GM23338 (cell line): Measurements from ENCODE around the gene MLEC. TPM values are rescaled to one million over a fixed set of nuclear protein-coding genes. Genes with fewer than 3 reads are reported as not detected.

Source experiments
- ATAC-seq: fragments of 200-7000 bp; cut with Tn5 transposase; 3 replicates; pipeline ENCODE4 v1.9.1; 2020
- DNase-seq: peaks from one replicate; pipeline ENCODE4 v3.0.0-alpha.2; 2015; ENCODE audit warnings: low spot score
- H2AFZ ChIP-seq: fragments of 200-600 bp; sonication (generic); 2 replicates; pipeline ENCODE4 v1.8.0; 2016; ENCODE audit warnings: antibody characterized with exemption, mild to moderate bottlenecking, moderate library complexity
- H3F3A ChIP-seq: fragments of 200-600 bp; sonication (generic); replicated peaks from 2 replicates; pipeline ENCODE4 v1.8.0; 2017; ENCODE audit warnings: antibody characterized with exemption, mixed run types, low read depth
- H3K27ac ChIP-seq: fragments of 200-600 bp; sonication (generic); 2 replicates; pipeline ENCODE4 v1.6.1; 2016; ENCODE audit warnings: low read depth
- H3K27me3 ChIP-seq: fragments of 200-600 bp; sonication (generic); 2 replicates; pipeline ENCODE4 v1.8.0; 2016; ENCODE audit warnings: mild to moderate bottlenecking, mixed run types, moderate library complexity; ENCODE audit not compliant: insufficient read depth
- H3K36me3 ChIP-seq: fragments of 200-600 bp; sonication (generic); 2 replicates; pipeline ENCODE4 v1.8.0; 2016; ENCODE audit warnings: mild to moderate bottlenecking; ENCODE audit not compliant: insufficient read depth
- H3K4me1 ChIP-seq: fragments of 200-600 bp; sonication (generic); 2 replicates; pipeline ENCODE4 v1.8.0; 2016; ENCODE audit warnings: mild to moderate bottlenecking, moderate library complexity; ENCODE audit not compliant: insufficient read depth
- H3K4me2 ChIP-seq: fragments of 200-600 bp; sonication (generic); 2 replicates; pipeline ENCODE4 v1.7.1; 2017; ENCODE audit warnings: mixed run types
- H3K4me3 ChIP-seq: fragments of 200-600 bp; sonication (generic); 2 replicates; pipeline ENCODE4 v1.6.1; 2016; ENCODE audit warnings: mixed run types
- H3K79me2 ChIP-seq: fragments of 200-600 bp; sonication (generic); replicated peaks from 2 replicates; pipeline ENCODE4 v1.8.0; 2017; ENCODE audit warnings: mild to moderate bottlenecking; ENCODE audit not compliant: insufficient read depth
- H3K9me2 ChIP-seq: fragments of 200-600 bp; sonication (generic); 2 replicates; pipeline ENCODE4 v1.8.0; 2017; ENCODE audit not compliant: insufficient read depth
- H4K20me1 ChIP-seq: fragments of 200-600 bp; sonication (generic); replicated peaks from 2 replicates; pipeline ENCODE4 v1.8.0; 2017; ENCODE audit warnings: mild to moderate bottlenecking; ENCODE audit not compliant: insufficient read depth
- H3K27ac Mint-ChIP-seq: 2 replicates; pipeline ENCODE4 v1.8.0; 2020; ENCODE audit warnings: inconsistent platforms, mild to moderate bottlenecking, moderate library complexity, mixed read lengths
- H3K27me3 Mint-ChIP-seq: 3 replicates; pipeline ENCODE4 v1.8.0; 2022; ENCODE audit warnings: low read depth, mild to moderate bottlenecking, moderate library complexity, mixed read lengths, inconsistent platforms; ENCODE audit not compliant: insufficient read depth, poor library complexity
- H3K36me3 Mint-ChIP-seq: 3 replicates; pipeline ENCODE4 v1.8.0; 2021; ENCODE audit warnings: low read depth, mild to moderate bottlenecking, inconsistent platforms, moderate library complexity, mixed read lengths
- H3K4me1 Mint-ChIP-seq: 3 replicates; pipeline ENCODE4 v1.8.0; 2020; ENCODE audit warnings: mild to moderate bottlenecking, inconsistent platforms, mixed read lengths
- H3K4me3 Mint-ChIP-seq: 3 replicates; pipeline ENCODE4 v1.8.0; 2021; ENCODE audit warnings: moderate library complexity, mild to moderate bottlenecking, inconsistent platforms, mixed read lengths
- H3K9me3 Mint-ChIP-seq: 3 replicates; pipeline ENCODE4 v1.8.0; 2020; ENCODE audit warnings: moderate library complexity, mild to moderate bottlenecking, inconsistent platforms, mixed read lengths
- CREB1 ChIP-seq: fragments of 250-450 bp; sonication (Bioruptor Pico); IDR thresholded peaks from 2 replicates; pipeline ENCODE4 v1.5.0; 2020; ENCODE audit warnings: low read depth, mild to moderate bottlenecking, moderate library complexity
- EZH2 ChIP-seq: fragments of 200-600 bp; sonication (generic); IDR thresholded peaks from one replicate; pipeline ENCODE4 v1.8.0; 2017; ENCODE audit warnings: antibody characterized with exemption, mild to moderate bottlenecking, low read depth; ENCODE audit not compliant: unreplicated experiment
- EZH2phosphoT487 ChIP-seq: fragments of 200-600 bp; sonication (generic); IDR thresholded peaks from one replicate; pipeline ENCODE4 v1.8.1; 2018; ENCODE audit warnings: antibody characterized with exemption; ENCODE audit not compliant: unreplicated experiment
- JUNB ChIP-seq: IDR thresholded peaks from one replicate; pipeline ENCODE4 v1.6.1; 2016; ENCODE audit warnings: antibody characterized with exemption; ENCODE audit not compliant: unreplicated experiment
- NANOG ChIP-seq: IDR thresholded peaks from 2 replicates; pipeline ENCODE4 v1.6.1; 2016; ENCODE audit warnings: antibody characterized with exemption, borderline replicate concordance
- POLR2AphosphoS5 ChIP-seq: IDR thresholded peaks from 2 replicates; pipeline ENCODE4 v1.6.1; 2016; ENCODE audit warnings: antibody characterized with exemption, low read depth
- polyA plus RNA-seq: library from polyadenylated mRNA; unstranded; fragments of >200 nt; fragmentation: Nextera tagmentation; extraction: Ambion mirVana; gene quantifications from 2 replicates; pipeline ENCODE4 v1.2.1, GENCODE V29; 2016
- total RNA-seq: library from RNA; depleted of rRNA; stranded (reverse); fragments of >200 nt; shearing (Covaris generic); gene quantifications from 2 replicates; pipeline ENCODE4 v1.2.3, GENCODE V29; 2014
- TF ChIP-seq, protein P1 (sequence below), 2 experiments: fragments of 200-600 bp in 1 of 2; sonication (generic) in 1 of 2; conservative IDR thresholded peaks; 2 replicates each; pipeline versions ENCODE4 v1.5.1 to v1.6.1; 2016 to 2017; ENCODE audit warnings: antibody characterized with exemption in 2 of 2, low read depth in 2 of 2, mild to moderate bottlenecking in 2 of 2, moderate library complexity in 1 of 2
- TF ChIP-seq, protein P2 (sequence below): IDR thresholded peaks from one replicate; pipeline ENCODE4 v1.6.1; 2018; ENCODE audit warnings: antibody characterized with exemption; ENCODE audit not compliant: unreplicated experiment
- TF ChIP-seq, protein P3 (sequence below): fragments of 250-450 bp; sonication (Bioruptor Pico); IDR thresholded peaks from 2 replicates; pipeline ENCODE4 v1.5.0; 2020; ENCODE audit warnings: mild to moderate bottlenecking, moderate library complexity

MLEC gene
- total and polyA plus RNA-seq, 2 experiments from 2014 or later, result 225 to 264 TPM

DNA sequence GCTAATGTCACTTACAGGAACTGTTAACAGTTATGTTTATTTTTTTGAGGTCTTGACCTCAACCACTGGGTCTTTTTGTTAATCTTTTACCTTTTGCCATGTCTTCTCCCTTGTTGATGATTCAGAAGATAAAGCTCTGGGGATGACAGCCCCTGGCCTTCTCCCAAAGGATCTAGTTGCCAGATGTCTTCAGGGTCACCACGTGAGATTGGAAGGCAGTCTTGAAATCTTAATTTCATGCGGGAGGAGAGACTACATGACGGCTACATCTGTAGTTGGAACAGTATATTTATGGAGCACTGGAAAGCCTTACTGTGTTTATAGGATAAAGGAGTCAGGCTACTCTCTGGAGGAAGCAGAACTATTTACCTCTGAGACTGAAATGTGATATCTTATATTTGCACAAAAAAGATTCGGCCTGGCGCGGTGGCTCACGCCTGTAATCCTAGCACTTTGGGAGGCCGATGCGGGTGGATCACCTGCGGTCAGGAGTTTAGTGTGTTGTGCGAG is 5.6 kb downstream of the MLEC start:
- Mint-ChIP-seq H3K27ac (no peak overlapping the region; the same call in none of the 2 replicates), H3K9me3 (no peaks in the 10 kb centered on the region), H3K4me1 (peaks cover 60% of the 10 kb centered on the region), H3K4me3 (no peak overlapping the region; the same call in 2 of the 3 replicates), H3K36me3 (peaks cover 40% of the 10 kb centered on the region), H3K27me3 (no peaks in the 10 kb centered on the region)
- Histone ChIP-seq H3K79me2 (peaks cover 92% of the 10 kb centered on the region), H3F3A (peaks cover 21% of the 10 kb centered on the region), H3K4me1 (peaks cover 62% of the 10 kb centered on the region), H3K4me2 (peak overlapping the region; percentile 95), H3K36me3 (peaks cover 31% of the 10 kb centered on the region), H3K27ac (peak overlapping the region; percentile 80), H3K9me2 (no peaks in the 10 kb centered on the region), H3K4me3 (peak overlapping the region; percentile 34), H3K27me3 (no peaks in the 10 kb centered on the region), H2AFZ (no peak overlapping the region), H4K20me1 (peaks cover 55% of the 10 kb centered on the region)
- TF ChIP-seq EZH2 (no peak), JUNB (no peak), EZH2phosphoT487 (no peak), POLR2AphosphoS5 (no peak), NANOG (no peak), CREB1 (CRISPR knock-in tag) (no peak)
- TF ChIP-seq, protein P1, sequence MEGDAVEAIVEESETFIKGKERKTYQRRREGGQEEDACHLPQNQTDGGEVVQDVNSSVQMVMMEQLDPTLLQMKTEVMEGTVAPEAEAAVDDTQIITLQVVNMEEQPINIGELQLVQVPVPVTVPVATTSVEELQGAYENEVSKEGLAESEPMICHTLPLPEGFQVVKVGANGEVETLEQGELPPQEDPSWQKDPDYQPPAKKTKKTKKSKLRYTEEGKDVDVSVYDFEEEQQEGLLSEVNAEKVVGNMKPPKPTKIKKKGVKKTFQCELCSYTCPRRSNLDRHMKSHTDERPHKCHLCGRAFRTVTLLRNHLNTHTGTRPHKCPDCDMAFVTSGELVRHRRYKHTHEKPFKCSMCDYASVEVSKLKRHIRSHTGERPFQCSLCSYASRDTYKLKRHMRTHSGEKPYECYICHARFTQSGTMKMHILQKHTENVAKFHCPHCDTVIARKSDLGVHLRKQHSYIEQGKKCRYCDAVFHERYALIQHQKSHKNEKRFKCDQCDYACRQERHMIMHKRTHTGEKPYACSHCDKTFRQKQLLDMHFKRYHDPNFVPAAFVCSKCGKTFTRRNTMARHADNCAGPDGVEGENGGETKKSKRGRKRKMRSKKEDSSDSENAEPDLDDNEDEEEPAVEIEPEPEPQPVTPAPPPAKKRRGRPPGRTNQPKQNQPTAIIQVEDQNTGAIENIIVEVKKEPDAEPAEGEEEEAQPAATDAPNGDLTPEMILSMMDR (conservative IDR thresholded peaks at IDR 0.05; ENCODE audit: low read depth in 2 of 2), result no peak
- TF ChIP-seq, protein P2, sequence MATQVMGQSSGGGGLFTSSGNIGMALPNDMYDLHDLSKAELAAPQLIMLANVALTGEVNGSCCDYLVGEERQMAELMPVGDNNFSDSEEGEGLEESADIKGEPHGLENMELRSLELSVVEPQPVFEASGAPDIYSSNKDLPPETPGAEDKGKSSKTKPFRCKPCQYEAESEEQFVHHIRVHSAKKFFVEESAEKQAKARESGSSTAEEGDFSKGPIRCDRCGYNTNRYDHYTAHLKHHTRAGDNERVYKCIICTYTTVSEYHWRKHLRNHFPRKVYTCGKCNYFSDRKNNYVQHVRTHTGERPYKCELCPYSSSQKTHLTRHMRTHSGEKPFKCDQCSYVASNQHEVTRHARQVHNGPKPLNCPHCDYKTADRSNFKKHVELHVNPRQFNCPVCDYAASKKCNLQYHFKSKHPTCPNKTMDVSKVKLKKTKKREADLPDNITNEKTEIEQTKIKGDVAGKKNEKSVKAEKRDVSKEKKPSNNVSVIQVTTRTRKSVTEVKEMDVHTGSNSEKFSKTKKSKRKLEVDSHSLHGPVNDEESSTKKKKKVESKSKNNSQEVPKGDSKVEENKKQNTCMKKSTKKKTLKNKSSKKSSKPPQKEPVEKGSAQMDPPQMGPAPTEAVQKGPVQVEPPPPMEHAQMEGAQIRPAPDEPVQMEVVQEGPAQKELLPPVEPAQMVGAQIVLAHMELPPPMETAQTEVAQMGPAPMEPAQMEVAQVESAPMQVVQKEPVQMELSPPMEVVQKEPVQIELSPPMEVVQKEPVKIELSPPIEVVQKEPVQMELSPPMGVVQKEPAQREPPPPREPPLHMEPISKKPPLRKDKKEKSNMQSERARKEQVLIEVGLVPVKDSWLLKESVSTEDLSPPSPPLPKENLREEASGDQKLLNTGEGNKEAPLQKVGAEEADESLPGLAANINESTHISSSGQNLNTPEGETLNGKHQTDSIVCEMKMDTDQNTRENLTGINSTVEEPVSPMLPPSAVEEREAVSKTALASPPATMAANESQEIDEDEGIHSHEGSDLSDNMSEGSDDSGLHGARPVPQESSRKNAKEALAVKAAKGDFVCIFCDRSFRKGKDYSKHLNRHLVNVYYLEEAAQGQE, result no peak
- TF ChIP-seq, protein P3, sequence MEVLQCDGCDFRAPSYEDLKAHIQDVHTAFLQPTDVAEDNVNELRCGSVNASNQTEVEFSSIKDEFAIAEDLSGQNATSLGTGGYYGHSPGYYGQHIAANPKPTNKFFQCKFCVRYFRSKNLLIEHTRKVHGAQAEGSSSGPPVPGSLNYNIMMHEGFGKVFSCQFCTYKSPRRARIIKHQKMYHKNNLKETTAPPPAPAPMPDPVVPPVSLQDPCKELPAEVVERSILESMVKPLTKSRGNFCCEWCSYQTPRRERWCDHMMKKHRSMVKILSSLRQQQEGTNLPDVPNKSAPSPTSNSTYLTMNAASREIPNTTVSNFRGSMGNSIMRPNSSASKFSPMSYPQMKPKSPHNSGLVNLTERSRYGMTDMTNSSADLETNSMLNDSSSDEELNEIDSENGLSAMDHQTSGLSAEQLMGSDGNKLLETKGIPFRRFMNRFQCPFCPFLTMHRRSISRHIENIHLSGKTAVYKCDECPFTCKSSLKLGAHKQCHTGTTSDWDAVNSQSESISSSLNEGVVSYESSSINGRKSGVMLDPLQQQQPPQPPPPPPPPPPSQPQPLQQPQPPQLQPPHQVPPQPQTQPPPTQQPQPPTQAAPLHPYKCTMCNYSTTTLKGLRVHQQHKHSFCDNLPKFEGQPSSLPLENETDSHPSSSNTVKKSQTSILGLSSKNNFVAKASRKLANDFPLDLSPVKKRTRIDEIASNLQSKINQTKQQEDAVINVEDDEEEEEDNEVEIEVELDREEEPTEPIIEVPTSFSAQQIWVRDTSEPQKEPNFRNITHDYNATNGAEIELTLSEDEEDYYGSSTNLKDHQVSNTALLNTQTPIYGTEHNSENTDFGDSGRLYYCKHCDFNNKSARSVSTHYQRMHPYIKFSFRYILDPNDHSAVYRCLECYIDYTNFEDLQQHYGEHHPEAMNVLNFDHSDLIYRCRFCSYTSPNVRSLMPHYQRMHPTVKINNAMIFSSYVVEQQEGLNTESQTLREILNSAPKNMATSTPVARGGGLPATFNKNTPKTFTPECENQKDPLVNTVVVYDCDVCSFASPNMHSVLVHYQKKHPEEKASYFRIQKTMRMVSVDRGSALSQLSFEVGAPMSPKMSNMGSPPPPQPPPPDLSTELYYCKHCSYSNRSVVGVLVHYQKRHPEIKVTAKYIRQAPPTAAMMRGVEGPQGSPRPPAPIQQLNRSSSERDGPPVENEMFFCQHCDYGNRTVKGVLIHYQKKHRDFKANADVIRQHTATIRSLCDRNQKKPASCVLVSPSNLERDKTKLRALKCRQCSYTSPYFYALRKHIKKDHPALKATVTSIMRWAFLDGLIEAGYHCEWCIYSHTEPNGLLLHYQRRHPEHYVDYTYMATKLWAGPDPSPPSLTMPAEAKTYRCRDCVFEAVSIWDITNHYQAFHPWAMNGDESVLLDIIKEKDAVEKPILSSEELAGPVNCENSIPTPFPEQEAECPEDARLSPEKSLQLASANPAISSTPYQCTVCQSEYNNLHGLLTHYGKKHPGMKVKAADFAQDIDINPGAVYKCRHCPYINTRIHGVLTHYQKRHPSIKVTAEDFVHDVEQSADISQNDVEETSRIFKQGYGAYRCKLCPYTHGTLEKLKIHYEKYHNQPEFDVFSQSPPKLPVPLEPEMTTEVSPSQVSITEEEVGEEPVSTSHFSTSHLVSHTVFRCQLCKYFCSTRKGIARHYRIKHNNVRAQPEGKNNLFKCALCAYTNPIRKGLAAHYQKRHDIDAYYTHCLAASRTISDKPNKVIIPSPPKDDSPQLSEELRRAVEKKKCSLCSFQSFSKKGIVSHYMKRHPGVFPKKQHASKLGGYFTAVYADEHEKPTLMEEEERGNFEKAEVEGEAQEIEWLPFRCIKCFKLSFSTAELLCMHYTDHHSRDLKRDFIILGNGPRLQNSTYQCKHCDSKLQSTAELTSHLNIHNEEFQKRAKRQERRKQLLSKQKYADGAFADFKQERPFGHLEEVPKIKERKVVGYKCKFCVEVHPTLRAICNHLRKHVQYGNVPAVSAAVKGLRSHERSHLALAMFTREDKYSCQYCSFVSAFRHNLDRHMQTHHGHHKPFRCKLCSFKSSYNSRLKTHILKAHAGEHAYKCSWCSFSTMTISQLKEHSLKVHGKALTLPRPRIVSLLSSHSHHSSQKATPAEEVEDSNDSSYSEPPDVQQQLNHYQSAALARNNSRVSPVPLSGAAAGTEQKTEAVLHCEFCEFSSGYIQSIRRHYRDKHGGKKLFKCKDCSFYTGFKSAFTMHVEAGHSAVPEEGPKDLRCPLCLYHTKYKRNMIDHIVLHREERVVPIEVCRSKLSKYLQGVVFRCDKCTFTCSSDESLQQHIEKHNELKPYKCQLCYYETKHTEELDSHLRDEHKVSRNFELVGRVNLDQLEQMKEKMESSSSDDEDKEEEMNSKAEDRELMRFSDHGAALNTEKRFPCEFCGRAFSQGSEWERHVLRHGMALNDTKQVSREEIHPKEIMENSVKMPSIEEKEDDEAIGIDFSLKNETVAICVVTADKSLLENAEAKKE (CRISPR knock-in tag), result no peak
- no peak for ATAC-seq
- DNase-seq, result no peak
